ENCODE measurements around the gene GMPPB.

- TF ChIP-seq CTCF (IDR thresholded peaks at IDR 0.05; ENCODE audit: low read length), result no peak
- no peak for TF ChIP-seq EZH2 (optimal IDR thresholded peaks at IDR 0.05; ENCODE audit: low read depth, low read length)
- TF ChIP-seq EZH2phosphoT487 (IDR thresholded peaks at IDR 0.05; ENCODE audit: low read length), result no peak
Observed at GRCh38 chr3:49757197-49757596, 33.4 kb upstream of the GMPPB start.

All from MM.1S (cell line).